BJ (cell line): ENCODE measurements around the gene AWAT1. TPM values are rescaled to one million over a fixed set of nuclear protein-coding genes. Genes with fewer than 3 reads are reported as not detected.
A peak's percentile ranks its signal among the peaks of the same experiment; 100 is the strongest.

ENCODE experiments used
- CTCF ChIA-PET: fragments of 350-600 bp; formaldehyde crosslinking; extraction: SDS; loops from one replicate; lab custom pipeline; 2021; ENCODE audit warnings: antibody characterized with exemption, inconsistent platforms; lab: Yijun Ruan, JAX
- POLR2A ChIA-PET: fragments of 300-600 bp; sonication (Branson Sonifier 250); formaldehyde crosslinking; extraction: SDS; loops from one replicate; lab custom pipeline; 2021; ENCODE audit warnings: antibody characterized with exemption; lab: Charles Lee
- DNase-seq: peaks from one replicate; pipeline ENCODE4 v3.0.0-alpha.2; 2011; ENCODE audit warnings: low read depth
- H3K27me3 ChIP-seq: 2 replicates; pipeline ENCODE4 v1.6.0; 2011; ENCODE audit warnings: low read length; ENCODE audit not compliant: control insufficient read depth, insufficient read depth
- H3K36me3 ChIP-seq: 2 replicates; pipeline ENCODE4 v1.5.1; 2011; ENCODE audit warnings: low read length; ENCODE audit not compliant: control insufficient read depth, insufficient read depth
- H3K4me3 ChIP-seq: 2 replicates; pipeline ENCODE4 v1.5.1; 2011; ENCODE audit warnings: low read depth, mild to moderate bottlenecking, control low read depth, low read length
- CTCF ChIP-seq: IDR thresholded peaks from 2 replicates; pipeline ENCODE4 v1.5.1; 2011; ENCODE audit warnings: low read depth, mild to moderate bottlenecking, control low read depth, inconsistent platforms, low read length, moderate library complexity; ENCODE audit not compliant: insufficient read depth
- polyA plus RNA-seq: library from polyadenylated mRNA; depleted of rRNA; stranded (reverse); fragments of >200 nt; gene quantifications from 2 replicates; pipeline ENCODE4 v1.2.3, GENCODE V29; 2011; rRNA removed
- small RNA-seq: library from RNA; depleted of rRNA; stranded (forward); fragments of <200 nt; gene quantifications from one replicate; pipeline ENCODE3, GENCODE V24; 2012; ENCODE audit warnings: low replicate concordance, low read depth; ENCODE audit not compliant: insufficient read length

Gene AWAT1
- polyA plus RNA-seq, 1 experiment, result not detected

- no peaks in the 10 kb centered on the region for H3K36me3 ChIP-seq
- no peak for DNase-seq
- CTCF ChIA-PET, result no interaction called here
- H3K27me3 ChIP-seq, result no peaks in the 10 kb centered on the region
- no peak overlapping the region for H3K4me3 ChIP-seq
- no peak for TF ChIP-seq CTCF
- POLR2A ChIA-PET, result no interaction called here
These were observed 46.1 kb downstream of the AWAT1 start for GRCh38 chrX:70280573-70280972.

DNA sequence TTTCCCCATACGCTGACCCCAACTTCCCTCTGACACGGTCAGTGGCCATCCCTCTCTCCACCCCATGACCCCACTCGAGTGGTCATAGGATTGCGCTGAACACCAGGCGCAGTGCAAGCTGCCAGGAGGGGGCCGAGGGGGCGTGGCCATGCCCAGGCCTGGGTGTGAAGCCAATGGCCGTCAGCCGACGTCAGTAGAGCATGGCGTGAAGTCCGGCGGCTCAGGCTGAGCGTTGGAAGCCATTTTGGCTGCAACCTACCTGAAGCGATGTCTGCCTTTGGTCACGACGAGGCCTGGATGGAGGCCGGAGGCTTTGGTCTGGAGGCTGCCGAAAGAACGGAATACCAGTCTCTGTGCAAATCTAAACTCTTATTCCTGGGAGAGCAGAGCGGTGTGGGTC, 47.5 kb downstream of the AWAT1 start, which contains the start of gene RAB41:
TSS of gene RAB41 (plus strand) at position 222 of the 400 bp plus-strand sequence. CDS start at position 268, 46 bp downstream.
- Histone ChIP-seq H3K27me3 (no peaks in the 10 kb centered on the region), H3K4me3 (no peak within 1 kb of the TSS), H3K36me3 (no peaks in the 10 kb centered on the region; the same call in 1 of the 2 replicates)
- DNase-seq, result no peak
- TF ChIP-seq CTCF, result no peak
- ChIA-PET POLR2A (no interaction called here), CTCF (no interaction called here)

DNA sequence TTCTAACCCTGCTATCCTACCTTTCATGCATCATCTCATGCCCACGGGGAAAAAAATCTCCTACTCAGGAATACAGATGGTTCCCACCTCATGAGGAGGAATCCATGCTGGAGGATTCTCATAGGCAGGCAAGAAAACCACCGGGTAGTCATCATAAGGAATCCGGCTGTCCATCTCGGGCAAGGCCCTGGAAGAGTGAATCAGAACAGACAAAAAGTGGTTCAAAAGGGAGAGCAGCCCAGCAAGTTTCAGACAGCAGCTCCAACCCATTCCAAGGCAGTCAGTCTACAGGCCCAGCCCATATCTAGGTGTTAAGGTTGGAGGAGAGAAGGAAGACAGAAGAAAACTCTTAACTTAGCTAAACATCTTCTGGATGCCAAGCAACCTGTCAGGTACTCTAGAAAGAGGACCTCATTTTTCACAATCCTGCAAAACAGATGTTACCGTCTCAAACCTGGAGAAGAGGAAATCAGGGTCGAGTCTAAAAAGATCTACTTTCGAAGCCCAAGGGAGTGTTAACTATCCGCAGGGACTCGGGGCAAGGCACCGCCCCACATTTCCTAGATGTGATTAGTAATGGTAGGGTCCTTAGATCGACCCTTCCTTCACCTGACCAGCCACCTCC, 54.8 kb downstream of the AWAT1 start:
- Histone ChIP-seq H3K27me3 (no peaks in the 10 kb centered on the region), H3K36me3 (peaks cover 2% of the 10 kb centered on the region; the same call in 1 of the 2 replicates), H3K4me3 (peak overlapping the region; percentile 64)
- no peak for DNase-seq
- CTCF ChIA-PET, result interaction anchor here (0.8 kb wide), 1 partner anchor 26 kb away, joined by 5 read pairs; no protein-coding TSS in a partner anchor
- TF ChIP-seq CTCF, result no peak
- POLR2A ChIA-PET, result no interaction called here

Small RNAs within 50 kb of the gene (small RNA-seq; reads per million reads assigned to genes)
- not detected for gene RNA5SP507

Other genes with a start within 250 kb of the AWAT1 start
- not detected in 2 replicates for gene AWAT2, start 184.7 kb upstream of the AWAT1 start, polyA plus RNA-seq
- not detected in 2 replicates for gene OTUD6A, start 172.2 kb upstream of the AWAT1 start, polyA plus RNA-seq
- 68.3 and 86.4 TPM in 2 replicates for gene IGBP1, start 101.2 kb upstream of the AWAT1 start, polyA plus RNA-seq
- not detected in 2 replicates for gene DGAT2L6, start 57.2 kb upstream of the AWAT1 start, polyA plus RNA-seq
- gene P2RY4, start 25.5 kb downstream of the AWAT1 start, polyA plus RNA-seq, result 0.15 and 0.22 TPM in 2 replicates
- gene ARR3, start 33.7 kb downstream of the AWAT1 start, polyA plus RNA-seq, result not detected in 2 replicates
- not detected in 2 replicates for gene RAB41, start 47.5 kb downstream of the AWAT1 start, polyA plus RNA-seq
- gene PDZD11, start 55.3 kb downstream of the AWAT1 start, polyA plus RNA-seq, result 91.9 and 150 TPM in 2 replicates
- 10.8 and 13.3 TPM in 2 replicates for gene KIF4A, start 55.4 kb downstream of the AWAT1 start, polyA plus RNA-seq
- gene GDPD2, start 188.7 kb downstream of the AWAT1 start, polyA plus RNA-seq, result not detected in 2 replicates
- 9.8 and 14.3 TPM in 2 replicates for gene DLG3, start 210.2 kb downstream of the AWAT1 start, polyA plus RNA-seq